Sigmoid colon (tissue), 7 donors: ENCODE results near the gene SLC35A4. TPM values are rescaled to one million over a fixed set of nuclear protein-coding genes. Genes with fewer than 3 reads are reported as not detected.

Source experiments
- DNase-seq: peaks from one replicate; pipeline ENCODE4 v3.0.0-alpha.2; 2019
- H3K27ac ChIP-seq, 4 donors: fragments of 200-600 bp; sonication (generic); one replicate each; pipeline ENCODE4 v1.5.1; 2016 to 2019; ENCODE audit warnings: mild to moderate bottlenecking in 1 of 4
- H3K27me3 ChIP-seq, 3 donors: fragments of 200-600 bp; sonication (generic); one replicate each; pipeline ENCODE4 v1.5.1; 2019; ENCODE audit warnings: mild to moderate bottlenecking in 1 of 3
- H3K36me3 ChIP-seq, 4 donors: fragments of 200-600 bp; sonication (generic); one replicate each; pipeline ENCODE4 v1.5.1; 2016 to 2019
- H3K4me1 ChIP-seq, 4 donors: fragments of 200-600 bp; sonication (generic); one replicate each; pipeline ENCODE4 v1.5.1; 2017 to 2019
- H3K4me3 ChIP-seq, 4 donors: fragments of 200-600 bp; sonication (generic); one replicate each; pipeline ENCODE4 v1.5.1; 2017 to 2019; ENCODE audit warnings: mild to moderate bottlenecking in 2 of 4, moderate library complexity in 1 of 4
- H3K9me3 ChIP-seq, 4 donors: fragments of 200-600 bp in 3 of 4; sonication (generic) in 3 of 4; one replicate each; pipeline versions ENCODE4 v1.5.1 to v1.6.1; 2013 to 2019
- CTCF ChIP-seq, 4 experiments: fragments of 450-650 bp in 3 of 4; fragments of 200-600 bp in 1 of 4; IDR thresholded peaks; one replicate each; pipeline ENCODE4 v1.5.1; 2016 to 2019; ENCODE audit warnings: antibody characterized with exemption in 4 of 4, mild to moderate bottlenecking in 3 of 4, moderate library complexity in 2 of 4
- EP300 ChIP-seq, 4 donors: sonication (generic); formaldehyde crosslinking; IDR thresholded peaks; one replicate each; pipeline ENCODE4 v1.6.1; 2017; ENCODE audit warnings: antibody characterized with exemption in 4 of 4
- POLR2A ChIP-seq, 2 donors: fragments of 450-650 bp; IDR thresholded peaks; one replicate each; pipeline ENCODE4 v1.6.1; 2016; ENCODE audit warnings: antibody characterized with exemption in 2 of 2, mild to moderate bottlenecking in 2 of 2, moderate library complexity in 2 of 2
- POLR2AphosphoS5 ChIP-seq, 4 donors: sonication (generic); formaldehyde crosslinking; IDR thresholded peaks; one replicate each; pipeline ENCODE4 v1.6.1; 2017; ENCODE audit warnings: antibody characterized with exemption in 4 of 4
- WGBS, 2 donors: extraction: QIAGEN DNeasy Blood & Tissue Kit; methylation state at CpG; one replicate each; pipeline ENCODE4 v1.1.7; 2013; 5-methylcytosine and 5-hydroxymethylcytosine counted together
- intact Hi-C: fragments of 100-400 bp; cut with DNase I; formaldehyde crosslinking; loops from one replicate; pipeline ENCODE4 v1.15.1; 2023
- polyA plus RNA-seq, 3 donors: library from polyadenylated mRNA; stranded (reverse); fragments of 200-250 nt; gene quantifications; one replicate each; pipeline ENCODE4 v1.2.3, GENCODE V29; 2013
- total RNA-seq, 4 donors: library from RNA; depleted of rRNA; stranded (reverse); fragments of >200 nt; gene quantifications; one replicate each; pipeline ENCODE4 v1.1.0, GENCODE V29; 2016
- donor health status: healthy with polysubstance abuse.
- donor health status: Bipolar disorder and iron deficiency.
- donor health status: healthy.

Gene SLC35A4
- total and polyA plus RNA-seq, 7 donors, result 14.2 to 101 (median 19.7) TPM

GRCh38 chr5:140569197-140569596 is 4.6 kb downstream of the SLC35A4 start:
- no peaks in the 10 kb centered on the region for H3K27me3 ChIP-seq
- intact Hi-C loops, result no loop called here
- H3K9me3 ChIP-seq, result no peaks in the 10 kb centered on the region
- TF ChIP-seq POLR2AphosphoS5 (IDR thresholded peaks at IDR 0.05), result no peak
- TF ChIP-seq POLR2A (IDR thresholded peaks at IDR 0.05), result no peak
- TF ChIP-seq EP300 (IDR thresholded peaks at IDR 0.05), result no peak
- peaks cover 5 to 30% (median 18%) of the 10 kb centered on the region in 4 donors for H3K36me3 ChIP-seq
- peak overlapping the region; percentile 44 to 65 (median 55) for H3K27ac ChIP-seq
- H3K4me3 ChIP-seq, result no peak overlapping the region
- peaks cover 0 to 46% (median 30%) of the 10 kb centered on the region in 4 donors for H3K4me1 ChIP-seq
- peak; percentile 55 for DNase-seq
- 36 to 70% methylated on average over 4 of the region's 4 CpGs for WGBS, 2 donors

GRCh38 chr5:140570058-140570457 is 5.4 kb downstream of the SLC35A4 start:
- Histone ChIP-seq H3K4me1 (peaks cover 0 to 46% (median 29%) of the 10 kb centered on the region in 4 donors), H3K4me3 (no peak overlapping the region), H3K9me3 (no peaks in the 10 kb centered on the region), H3K27me3 (no peaks in the 10 kb centered on the region), H3K27ac (peak overlapping the region; percentile 42 to 65 (median 52)), H3K36me3 (peaks cover 5 to 30% (median 18%) of the 10 kb centered on the region in 4 donors)
- TF ChIP-seq CTCF (IDR thresholded peaks at IDR 0.05), result no peak
- no peak for TF ChIP-seq POLR2AphosphoS5 (IDR thresholded peaks at IDR 0.05)
- no peak for TF ChIP-seq POLR2A (IDR thresholded peaks at IDR 0.05)
- TF ChIP-seq EP300 (IDR thresholded peaks at IDR 0.05), result no peak
- intact Hi-C loops, result no loop called here
- DNase-seq, result peak; percentile 51
- 93% methylated on average over 4 of the region's 4 CpGs for WGBS, 2 donors

- Histone ChIP-seq H3K27me3 (no peaks in the 10 kb centered on the region), H3K4me3 (no peak overlapping the region), H3K4me1 (peaks cover 0 to 41% (median 24%) of the 10 kb centered on the region in 4 donors), H3K27ac (peak overlapping the region in 3 of 4 donors; percentile 44 to 61 (median 54)), H3K9me3 (no peaks in the 10 kb centered on the region), H3K36me3 (peaks cover 5 to 30% (median 18%) of the 10 kb centered on the region in 4 donors)
- intact Hi-C loops, result no loop called here
- no peak for DNase-seq
- WGBS, 2 donors, result 97 to 99% methylated on average over 1 of the region's 1 CpG
- TF ChIP-seq POLR2AphosphoS5 (IDR thresholded peaks at IDR 0.05), result no peak
Measured at GRCh38 chr5:140570488-140570887, 5.9 kb downstream of the SLC35A4 start.

- H3K4me1 ChIP-seq, result peaks cover 0 to 35% (median 18%) of the 10 kb centered on the region in 4 donors
- no peak overlapping the region for H3K4me3 ChIP-seq
- TF ChIP-seq POLR2A (IDR thresholded peaks at IDR 0.05) (no peak), CTCF (IDR thresholded peaks at IDR 0.05) (no peak), POLR2AphosphoS5 (IDR thresholded peaks at IDR 0.05) (no peak), EP300 (IDR thresholded peaks at IDR 0.05) (no peak)
- WGBS, 2 donors, result 83 to 86% methylated on average over 5 of the region's 5 CpGs
- no peaks in the 10 kb centered on the region for H3K9me3 ChIP-seq
- H3K27me3 ChIP-seq, result no peaks in the 10 kb centered on the region
- peak; percentile 71 for DNase-seq
- intact Hi-C loops, result no loop called here
- peaks cover 5 to 30% (median 16%) of the 10 kb centered on the region in 4 donors for H3K36me3 ChIP-seq
- peak overlapping the region; percentile 11 to 54 (median 38) for H3K27ac ChIP-seq
Measured at GRCh38 chr5:140571105-140571504, 6.5 kb downstream of the SLC35A4 start.

- WGBS, 2 donors, result 96 to 98% methylated on average over 7 of the region's 7 CpGs
- TF ChIP-seq POLR2AphosphoS5 (IDR thresholded peaks at IDR 0.05) (no peak), POLR2A (IDR thresholded peaks at IDR 0.05) (no peak), CTCF (IDR thresholded peaks at IDR 0.05) (no peak), EP300 (IDR thresholded peaks at IDR 0.05) (no peak)
- Histone ChIP-seq H3K4me1 (peaks cover 0 to 16% (median 8%) of the 10 kb centered on the region in 4 donors), H3K9me3 (no peaks in the 10 kb centered on the region), H3K27ac (no peak overlapping the region), H3K36me3 (peaks cover 0 to 9% (median 0%) of the 10 kb centered on the region in 4 donors), H3K27me3 (no peaks in the 10 kb centered on the region), H3K4me3 (no peak overlapping the region)
- intact Hi-C loops, result no loop called here
- peak; percentile 54 for DNase-seq
Measured at GRCh38 chr5:140573683-140574082, 9.1 kb downstream of the SLC35A4 start.

GRCh38 chr5:140574165-140574564 is 9.5 kb downstream of the SLC35A4 start:
- no peak overlapping the region for H3K4me3 ChIP-seq
- H3K9me3 ChIP-seq, result no peaks in the 10 kb centered on the region
- H3K4me1 ChIP-seq, result peaks cover 0 to 13% (median 6%) of the 10 kb centered on the region in 4 donors
- DNase-seq, result no peak
- H3K27me3 ChIP-seq, result no peaks in the 10 kb centered on the region
- H3K27ac ChIP-seq, result no peak overlapping the region
- intact Hi-C loops, result no loop called here
- peaks cover 0 to 8% (median 0%) of the 10 kb centered on the region in 4 donors for H3K36me3 ChIP-seq
- TF ChIP-seq CTCF (IDR thresholded peaks at IDR 0.05) (no peak), POLR2A (IDR thresholded peaks at IDR 0.05) (no peak), EP300 (IDR thresholded peaks at IDR 0.05) (no peak), POLR2AphosphoS5 (IDR thresholded peaks at IDR 0.05) (no peak)
- WGBS, 2 donors, result 12 to 54% methylated on average over 3 of the region's 3 CpGs
